HG03521 (cell line): ENCODE data around the gene SGSH.

ENCODE experiments used
- ATAC-seq: cut with Tn5 transposase; IDR thresholded peaks from one replicate; pipeline ENCODE4 v1.9.1; 2021; ENCODE audit warnings: mild to moderate bottlenecking, moderate library complexity; ENCODE audit not compliant: unreplicated experiment

SGSH gene

GRCh38 chr17:80187090-80187489, 33.0 kb downstream of the SGSH start:
- ATAC-seq: no peak

GRCh38 chr17:80185968-80186367, 34.2 kb downstream of the SGSH start:
- ATAC-seq: no peak

GRCh38 chr17:80184423-80184714, 35.8 kb downstream of the SGSH start:
- no peak for ATAC-seq

- ATAC-seq: no peak
Measured at GRCh38 chr17:80183581-80184422, 36.3 kb downstream of the SGSH start.

GRCh38 chr17:80182845-80183223, 37.3 kb downstream of the SGSH start:
- no peak for ATAC-seq

- no peak for ATAC-seq
Measured at GRCh38 chr17:80182118-80182844, 37.9 kb downstream of the SGSH start.

- ATAC-seq: no peak
Measured at GRCh38 chr17:80181431-80181830, 38.7 kb downstream of the SGSH start.

GRCh38 chr17:80180192-80180591, 39.9 kb downstream of the SGSH start:
- ATAC-seq: no peak

GRCh38 chr17:80177986-80178595, 42.0 kb downstream of the SGSH start:
- ATAC-seq: no peak

- no peak for ATAC-seq
Measured at GRCh38 chr17:80176757-80177156, 43.4 kb downstream of the SGSH start.

GRCh38 chr17:80173916-80174315, 46.2 kb downstream of the SGSH start:
- ATAC-seq: no peak

GRCh38 chr17:80173126-80173525, 47.0 kb downstream of the SGSH start:
- ATAC-seq: no peak

- no peak for ATAC-seq
Measured at GRCh38 chr17:80171681-80172080, 48.5 kb downstream of the SGSH start.

GRCh38 chr17:80169784-80170500, 50.2 kb downstream of the SGSH start, which contains the start of gene CARD14:
Gene CARD14 (plus strand): TSS chr17:80170030. CDS start chr17:80181439, 11,409 bp downstream.
- ATAC-seq: no peak

- no peak for ATAC-seq
Measured at GRCh38 chr17:80169107-80169506, 51.0 kb downstream of the SGSH start.

GRCh38 chr17:80168371-80168770, 51.8 kb downstream of the SGSH start:
- no peak for ATAC-seq

- no peak for ATAC-seq
Measured at GRCh38 chr17:80166446-80166845, 53.7 kb downstream of the SGSH start.

GRCh38 chr17:80164185-80164584, 55.9 kb downstream of the SGSH start:
- ATAC-seq: no peak

- no peak for ATAC-seq
Measured at GRCh38 chr17:80163336-80163735, 56.8 kb downstream of the SGSH start.

GRCh38 chr17:80160536-80160935, 59.6 kb downstream of the SGSH start:
- ATAC-seq: no peak
